K562 (cell line): ENCODE measurements around the gene CDC20. TPM values are rescaled to one million over a fixed set of nuclear protein-coding genes. Genes with fewer than 3 reads are reported as not detected.
A peak's percentile ranks its signal among the peaks of the same experiment; 100 is the strongest.

Experiments
- ATF1 ChIP-seq, 2 experiments: fragments of 450-650 bp in 1 of 2; IDR thresholded peaks; 2 replicates each; pipeline ENCODE4 v1.6.1; 2016; ENCODE audit warnings: missing compliant biosample characterization in 1 of 2, missing genetic modification characterization in 1 of 2
- CAMTA2 ChIP-seq: fragments of 250-450 bp; sonication (Bioruptor Pico); conservative IDR thresholded peaks from 2 replicates; pipeline ENCODE4 v1.5.1; 2022
- CEBPZ ChIP-seq: fragments of 150-350 bp; IDR thresholded peaks from 2 replicates; pipeline ENCODE4 v1.6.1; 2014; ENCODE audit warnings: low read depth, mild to moderate bottlenecking, low read length, borderline replicate concordance
- CREB3 ChIP-seq: fragments of 450-650 bp; conservative IDR thresholded peaks from 2 replicates; pipeline ENCODE4 v1.6.1; 2016; ENCODE audit warnings: missing genetic modification characterization, low read depth, mild to moderate bottlenecking, missing compliant biosample characterization, moderate library complexity
- EHMT2 ChIP-seq: fragments of 450-650 bp; IDR thresholded peaks from 2 replicates; pipeline ENCODE4 v1.6.1; 2018; ENCODE audit warnings: antibody characterized with exemption
- ETS1 ChIP-seq: conservative IDR thresholded peaks from 2 replicates; pipeline ENCODE4 v1.6.1; 2011; ENCODE audit warnings: low read depth, mild to moderate bottlenecking, low read length; ENCODE audit not compliant: control insufficient read depth
- FOXP4 ChIP-seq: sonication (generic); formaldehyde crosslinking; IDR thresholded peaks from 2 replicates; pipeline ENCODE4 v1.8.0; 2022; ENCODE audit warnings: mild to moderate bottlenecking, missing genetic modification reagents, borderline replicate concordance
- IRF1 ChIP-seq: sonication (generic); formaldehyde crosslinking; IDR thresholded peaks from 2 replicates; pipeline ENCODE4 v1.8.0; 2022; ENCODE audit warnings: missing genetic modification reagents, mild to moderate bottlenecking, borderline replicate concordance
- JUNB ChIP-seq: fragments of 450-650 bp; formaldehyde crosslinking; conservative IDR thresholded peaks from 2 replicates; pipeline ENCODE4 v1.4.0; 2020; ENCODE audit warnings: mild to moderate bottlenecking
- MYC ChIP-seq, 2 experiments: fragments of 250-450 bp in 1 of 2; sonication (Bioruptor Pico) in 1 of 2; IDR thresholded peaks; 2 replicates each; pipeline versions ENCODE4 v1.5.1 to v1.6.1; 2012 to 2021; ENCODE audit warnings: low read depth in 2 of 2, borderline replicate concordance in 1 of 2, improper control_type of control experiment in 1 of 2, low read length in 1 of 2, mild to moderate bottlenecking in 1 of 2, moderate library complexity in 1 of 2
- MYNN ChIP-seq, 2 experiments: sonication (generic); formaldehyde crosslinking in 1 of 2; IDR thresholded peaks; 2 replicates each; pipeline versions ENCODE4 v1.5.0 to v1.6.1; 2016 to 2020; ENCODE audit warnings: antibody characterized with exemption in 1 of 2, missing genetic modification reagents in 1 of 2
- NR2F6 ChIP-seq: fragments of 450-650 bp; formaldehyde crosslinking; IDR thresholded peaks from 2 replicates; pipeline ENCODE4 v1.4.0; 2020; ENCODE audit warnings: mild to moderate bottlenecking
- NR3C1 ChIP-seq: sonication (generic); formaldehyde crosslinking; IDR thresholded peaks from 2 replicates; pipeline ENCODE4 v1.8.1; 2022; ENCODE audit warnings: missing genetic modification reagents
- PCBP1 ChIP-seq: fragments of 200-400 bp; formaldehyde crosslinking; IDR thresholded peaks from 2 replicates; pipeline ENCODE4 v1.6.1; 2018; ENCODE audit warnings: mild to moderate bottlenecking, low read depth, low read length; ENCODE audit not compliant: poor library complexity, severe bottlenecking
- POU5F1 ChIP-seq: fragments of 150-350 bp; IDR thresholded peaks from 2 replicates; pipeline ENCODE4 v1.6.1; 2014; ENCODE audit warnings: borderline replicate concordance, low read length, low read depth, mild to moderate bottlenecking; ENCODE audit not compliant: partially characterized antibody
- ZNF583 ChIP-seq: fragments of 250-450 bp; sonication (Bioruptor Pico); IDR thresholded peaks from 2 replicates; pipeline ENCODE4 v1.4.0; 2020
- ZNF584 ChIP-seq: fragments of 200-800 bp; sonication (Bioruptor generic); IDR thresholded peaks from 2 replicates; pipeline ENCODE4 v1.6.1; 2016; ENCODE audit warnings: low read depth, mild to moderate bottlenecking, missing genetic modification characterization, missing compliant biosample characterization
- polyA plus RNA-seq, 8 experiments: library from polyadenylated mRNA; depleted of rRNA in 4 of 8; stranded (reverse) in 5 of 8; unstranded in 3 of 8; fragments of >200 nt; fragmentation: Nextera tagmentation in 2 of 8; fragmentation: Illumina TruSeq in 1 of 8; extraction: Ambion mirVana in 2 of 8; extraction: Trizol in 1 of 8; gene quantifications; 2 replicates each; pipeline versions ENCODE4 v1.2.1 to v1.2.3, GENCODE V29; 2011 to 2014; ENCODE audit warnings: inconsistent platforms in 1 of 8, missing spikeins in 1 of 8
- total RNA-seq, 7 experiments: library from RNA; depleted of rRNA in 6 of 7; stranded (reverse); fragments of >200 nt in 6 of 7; fragmentation: Illumina TruSeq in 2 of 7; extraction: Trizol in 2 of 7; gene quantifications; 2 replicates each; pipeline versions ENCODE4 v1.2.1 to v1.2.3, GENCODE V29; 2011 to 2021; ENCODE audit warnings: low replicate concordance in 1 of 7

The CDC20 gene
- total and polyA plus RNA-seq, 9 of the 15 experiments (the other 6 are each of a cell fraction or from before 2014, with no cell fraction given), result 45.2 to 224 (median 121) TPM

GRCh38 chr1:43405219-43405875 lies 46.6 kb downstream of the CDC20 start (continued):
- TF ChIP-seq CEBPZ (no peak), CAMTA2 (CRISPR knock-in tag) (no peak), CREB3 (tag) (no peak), ZNF583 (CRISPR knock-in tag) (0 out of 2 replicates have a peak, but pooled peaks have one; percentile 24), FOXP4 (CRISPR knock-in tag) (no peak), MYC (IDR thresholded peaks at IDR 0.05; ENCODE audit: low read depth, low read length) (peak; percentile 55; the same call in 1 of the 2 replicates), MYC (CRISPR knock-in tag; IDR thresholded peaks at IDR 0.05; ENCODE audit: borderline replicate concordance, low read depth) (no peak), NR3C1 (CRISPR knock-in tag) (no peak), PCBP1 (no peak), NR2F6 (CRISPR knock-in tag) (no peak), IRF1 (CRISPR knock-in tag) (no peak), ATF1 (CRISPR knock-in tag; IDR thresholded peaks at IDR 0.05) (no peak), ATF1 (tag; IDR thresholded peaks at IDR 0.05) (peak; percentile 57; the same call in 1 of the 2 replicates), ZNF584 (CRISPR knock-in tag) (0 out of 2 replicates have a peak, but pooled peaks have one; percentile 32), JUNB (CRISPR knock-in tag) (no peak), MYNN (IDR thresholded peaks at IDR 0.05) (peak; percentile 38; the same call in 1 of the 2 replicates), MYNN (CRISPR knock-in tag; IDR thresholded peaks at IDR 0.05) (no peak), ETS1 (no peak), POU5F1 (no peak), EHMT2 (no peak)
